Epithelial cell of esophagus (primary cell): ENCODE data around the gene ITPR2.
"Not testable (repeated sequence)": the region's sequence is repeated elsewhere in the genome, so short reads cannot be mapped to it uniquely, and the experiment has no call there.

Source experiments
- DNase-seq: peaks from one replicate; pipeline ENCODE4 v3.0.0; 2010; ENCODE audit warnings: low read depth
- H3K4me3 ChIP-seq: 2 replicates; pipeline ENCODE4 v1.5.1; 2011; ENCODE audit warnings: mild to moderate bottlenecking, low read length, control low read depth
- CTCF ChIP-seq: IDR thresholded peaks from 2 replicates; pipeline ENCODE4 v1.5.1; 2011; ENCODE audit warnings: low read depth, mild to moderate bottlenecking, low read length, control low read depth, inconsistent platforms; ENCODE audit not compliant: insufficient read depth; ENCODE audit errors: missing control alignments

ITPR2 gene

GRCh38 chr12:26686408-26686807, 146.6 kb downstream of the ITPR2 start:
- no peak for TF ChIP-seq CTCF

GRCh38 chr12:26684101-26684500, 148.9 kb downstream of the ITPR2 start:
- H3K4me3 ChIP-seq = no peak overlapping the region
- DNase-seq = no peak
- TF ChIP-seq CTCF = no peak

More at GRCh38 chr12:26686408-26686807, 146.6 kb downstream of the ITPR2 start:
- DNase-seq = no peak
- no peak overlapping the region for H3K4me3 ChIP-seq

- no peak overlapping the region for H3K4me3 ChIP-seq
- TF ChIP-seq CTCF = no peak
- DNase-seq = no peak
Observed at GRCh38 chr12:26683443-26683842, 149.6 kb downstream of the ITPR2 start.

GRCh38 chr12:26680727-26681455, 152.1 kb downstream of the ITPR2 start:
- no peak overlapping the region for H3K4me3 ChIP-seq
- peak; percentile 19 for DNase-seq

GRCh38 chr12:26678697-26679660, 154.0 kb downstream of the ITPR2 start:
- no peak overlapping the region for H3K4me3 ChIP-seq
- DNase-seq = no peak
- no peak for TF ChIP-seq CTCF

More at GRCh38 chr12:26680727-26681455, 152.1 kb downstream of the ITPR2 start:
- no peak for TF ChIP-seq CTCF

GRCh38 chr12:26671487-26671886, 161.5 kb downstream of the ITPR2 start:
- H3K4me3 ChIP-seq, DNase-seq: not testable (repeated sequence)

GRCh38 chr12:26668847-26669246, 164.1 kb downstream of the ITPR2 start:
- H3K4me3 ChIP-seq = no peak overlapping the region
- DNase-seq = peak; percentile 33
- no peak for TF ChIP-seq CTCF
